K562 (cell line): ENCODE results near the gene ANKRD34A. TPM values are rescaled to one million over a fixed set of nuclear protein-coding genes. Genes with fewer than 3 reads are reported as not detected.

ENCODE experiments used
- ATAC-seq: fragments of 200-7000 bp; cut with Tn5 transposase; 3 replicates; pipeline ENCODE4 v1.9.1; 2020; ENCODE audit warnings: moderate library complexity
- BruUV-seq: library from RNA; stranded (reverse); fragments of 400-500 nt; replicated peaks from 2 replicates; lab custom pipeline; 2021; lab: Mats Ljungman, UMichigan
- CTCF ChIA-PET: fragments of 300-600 bp; formaldehyde crosslinking; extraction: SDS; loops from one replicate; lab custom pipeline; 2021; ENCODE audit warnings: low intra/inter-chr PET ratio; lab: Yijun Ruan, JAX
- POLR2A ChIA-PET: fragments of 300-600, 350-650 bp; sonication (Branson Sonifier 250); formaldehyde crosslinking; extraction: SDS; loops from one replicate; lab custom pipeline; 2021; ENCODE audit warnings: antibody characterized with exemption, inconsistent platforms; lab: Yijun Ruan, JAX
- DNase-seq, 4 experiments: peaks; one replicate each; pipeline versions ENCODE4 v3.0.0 to v3.0.0-alpha.2; 2011 to 2018; ENCODE audit warnings: low spot score in 3 of 4, mixed read lengths in 3 of 4; ENCODE audit errors: extremely low read depth in 1 of 4
- FAIRE-seq: peaks from 2 replicates; lab custom pipeline; 2011; peaks lifted over from hg19 to GRCh38; lab: Jason Lieb, UNC
- H2AFZ ChIP-seq: 2 replicates; pipeline ENCODE4 v1.6.0; 2011; ENCODE audit warnings: low read depth, low read length, control low read depth, inconsistent platforms
- H3K27ac ChIP-seq: fragments of 200-600 bp; 3 replicates; pipeline ENCODE4 v1.8.0; 2011; ENCODE audit warnings: low read depth, mild to moderate bottlenecking, control low read depth, inconsistent platforms, low read length, moderate library complexity, mixed read lengths; ENCODE audit errors: extremely low read depth
- H3K27me3 ChIP-seq, 2 experiments: fragments of 300-600 bp in 1 of 2; 2 replicates in 1 of 2; 3 replicates in 1 of 2; pipeline versions ENCODE4 v1.6.0 to v1.8.0; 2011; ENCODE audit warnings: inconsistent platforms in 2 of 2, low read length in 2 of 2, mild to moderate bottlenecking in 1 of 2, mixed read lengths in 1 of 2, moderate library complexity in 1 of 2; ENCODE audit not compliant: control insufficient read depth in 2 of 2, insufficient read depth in 2 of 2
- H3K36me3 ChIP-seq: fragments of 300-600 bp; 3 replicates; pipeline ENCODE4 v1.8.0; 2011; ENCODE audit warnings: mild to moderate bottlenecking, low read length, inconsistent platforms; ENCODE audit not compliant: control insufficient read depth, insufficient read depth
- H3K4me1 ChIP-seq, 2 experiments: fragments of 200-600 bp in 1 of 2; replicated peaks in 1 of 2; 2 replicates in 1 of 2; 3 replicates in 1 of 2; pipeline versions ENCODE4 v1.5.1 to v1.8.0; 2011; ENCODE audit warnings: inconsistent platforms in 2 of 2, low read length in 2 of 2, mild to moderate bottlenecking in 1 of 2, mixed read lengths in 1 of 2, moderate library complexity in 1 of 2; ENCODE audit not compliant: control insufficient read depth in 2 of 2, insufficient read depth in 2 of 2
- H3K4me2 ChIP-seq: 2 replicates; pipeline ENCODE4 v1.6.1; 2011; ENCODE audit warnings: low read length, control low read depth, inconsistent platforms, mixed read lengths; ENCODE audit not compliant: insufficient read depth
- H3K4me3 ChIP-seq: fragments of 200-600 bp; sonication (generic), shearing (Covaris generic); 2 replicates; pipeline ENCODE4 v1.5.1; 2016; ENCODE audit warnings: control low read depth, inconsistent platforms
- H3K79me2 ChIP-seq: fragments of 200-600 bp; 3 replicates; pipeline ENCODE4 v1.8.0; 2011; ENCODE audit warnings: low read length, inconsistent platforms; ENCODE audit not compliant: control insufficient read depth, insufficient read depth
- H3K9ac ChIP-seq, 2 experiments: 2 replicates each; pipeline versions ENCODE4 v1.6.0 to v1.6.1; 2011; ENCODE audit warnings: low read depth in 2 of 2, low read length in 2 of 2, control low read depth in 1 of 2, inconsistent platforms in 1 of 2, mild to moderate bottlenecking in 1 of 2, mixed read lengths in 1 of 2; ENCODE audit not compliant: insufficient read depth in 1 of 2
- H3K9me1 ChIP-seq: one replicate; pipeline ENCODE4 v1.6.0; 2011; ENCODE audit warnings: inconsistent platforms, mild to moderate bottlenecking, low read length, moderate library complexity; ENCODE audit not compliant: control insufficient read depth, insufficient read depth
- H3K9me3 ChIP-seq: replicated peaks from 2 replicates; pipeline ENCODE4 v1.5.1; 2011; ENCODE audit warnings: low read depth, low read length, inconsistent platforms; ENCODE audit not compliant: control insufficient read depth, insufficient read depth
- H4K20me1 ChIP-seq: replicated peaks from 2 replicates; pipeline ENCODE4 v1.6.1; 2011; ENCODE audit warnings: low read length, inconsistent platforms, mixed read lengths; ENCODE audit not compliant: control insufficient read depth, insufficient read depth
- ADNP ChIP-seq: fragments of 200-800 bp; sonication (Bioruptor generic); IDR thresholded peaks from 2 replicates; pipeline ENCODE4 v1.6.1; 2016; ENCODE audit warnings: missing genetic modification characterization, missing compliant biosample characterization
- CEBPG ChIP-seq, 3 experiments: fragments of 200-800 bp in 1 of 3; sonication (Bioruptor generic) in 1 of 3; sonication (generic) in 1 of 3; formaldehyde crosslinking in 1 of 3; IDR thresholded peaks in 2 of 3; conservative IDR thresholded peaks in 1 of 3; 2 replicates each; pipeline versions ENCODE4 v1.6.1 to v1.8.0; 2016 to 2022; ENCODE audit warnings: missing compliant biosample characterization in 2 of 3, missing genetic modification characterization in 2 of 3, mild to moderate bottlenecking in 1 of 3, missing genetic modification reagents in 1 of 3
- DACH1 ChIP-seq: fragments of 450-650 bp; IDR thresholded peaks from 2 replicates; pipeline ENCODE4 v1.6.1; 2018; ENCODE audit not compliant: partially characterized antibody
- FOXK1 ChIP-seq: sonication (generic); formaldehyde crosslinking; IDR thresholded peaks from 2 replicates; pipeline ENCODE4 v1.8.0; 2022; ENCODE audit warnings: missing genetic modification reagents, mild to moderate bottlenecking, borderline replicate concordance
- FOXM1 ChIP-seq, 2 experiments: fragments of 450-650 bp in 1 of 2; sonication (generic) in 1 of 2; formaldehyde crosslinking in 1 of 2; IDR thresholded peaks; 2 replicates each; pipeline versions ENCODE4 v1.6.1 to v1.9.0; 2017 to 2022; ENCODE audit warnings: low read depth in 2 of 2, mild to moderate bottlenecking in 2 of 2, missing genetic modification reagents in 1 of 2, moderate library complexity in 1 of 2
- MTF1 ChIP-seq: fragments of 250-450 bp; sonication (Bioruptor Pico); IDR thresholded peaks from 2 replicates; pipeline ENCODE4 v1.9.0; 2021; ENCODE audit warnings: moderate library complexity, mild to moderate bottlenecking, inconsistent platforms, borderline replicate concordance
- NONO ChIP-seq, 2 experiments: fragments of 200-400 bp in 1 of 2; fragments of 450-650 bp in 1 of 2; formaldehyde crosslinking in 1 of 2; IDR thresholded peaks; 2 replicates each; pipeline ENCODE4 v1.6.1; 2017; ENCODE audit warnings: low read depth in 2 of 2, mild to moderate bottlenecking in 2 of 2, moderate library complexity in 2 of 2, low read length in 1 of 2
- PHTF2 ChIP-seq: fragments of 250-450 bp; sonication (Bioruptor Pico); IDR thresholded peaks from 2 replicates; pipeline ENCODE4 v1.5.0; 2021; ENCODE audit warnings: mild to moderate bottlenecking
- PTBP1 ChIP-seq: fragments of 200-400 bp; formaldehyde crosslinking; IDR thresholded peaks from 2 replicates; pipeline ENCODE4 v1.6.1; 2017; ENCODE audit warnings: low read depth, low read length
- SRF ChIP-seq, 2 experiments: fragments of 250-450, 450-650 bp in 1 of 2; sonication (Bioruptor Pico) in 1 of 2; sonication (generic) in 1 of 2; formaldehyde crosslinking; IDR thresholded peaks; 2 replicates each; pipeline versions ENCODE4 v1.5.0 to v1.5.1; 2020 to 2022; ENCODE audit warnings: mild to moderate bottlenecking in 1 of 2, missing genetic modification reagents in 1 of 2
- ZNF232 ChIP-seq: sonication (generic); formaldehyde crosslinking; IDR thresholded peaks from 2 replicates; pipeline ENCODE4 v1.8.0; 2022; ENCODE audit warnings: mild to moderate bottlenecking, missing genetic modification reagents
- ZNF444 ChIP-seq: fragments of 250-450 bp; sonication (Bioruptor Pico); IDR thresholded peaks from 2 replicates; pipeline ENCODE4 v1.4.0; 2020; ENCODE audit warnings: mild to moderate bottlenecking, moderate library complexity
- WGBS: fragments of 100-300 bp; shearing (Covaris generic); methylation state at CpG from one replicate; pipeline ENCODE4 v1.1.6; 2016; ENCODE audit warnings: low coverage, mixed read lengths; ENCODE audit not compliant: insufficient coverage; ENCODE audit errors: missing lambda C conversion rate; 5-methylcytosine and 5-hydroxymethylcytosine counted together
- in situ Hi-C: fragments of 300-500 bp; cut with MboI; formaldehyde crosslinking; loops from 4 replicates; pipeline ENCODE4 v1.15.0; 2018; ENCODE audit warnings: inconsistent platforms, mixed read lengths
- intact Hi-C: fragments of 100-400 bp; cut with micrococcal nuclease; formaldehyde crosslinking; loops from 2 replicates; pipeline ENCODE4 v1.14.2; 2022
- polyA plus RNA-seq, 8 experiments: library from polyadenylated mRNA; depleted of rRNA in 4 of 8; stranded (reverse) in 5 of 8; unstranded in 3 of 8; fragments of >200 nt; fragmentation: Nextera tagmentation in 2 of 8; fragmentation: Illumina TruSeq in 1 of 8; extraction: Ambion mirVana in 2 of 8; extraction: Trizol in 1 of 8; gene quantifications; 2 replicates each; pipeline versions ENCODE4 v1.2.1 to v1.2.3, GENCODE V29; 2011 to 2014; ENCODE audit warnings: inconsistent platforms in 1 of 8, missing spikeins in 1 of 8
- total RNA-seq, 7 experiments: library from RNA; depleted of rRNA in 6 of 7; stranded (reverse); fragments of >200 nt in 6 of 7; fragmentation: Illumina TruSeq in 2 of 7; extraction: Trizol in 2 of 7; gene quantifications; 2 replicates each; pipeline versions ENCODE4 v1.2.1 to v1.2.3, GENCODE V29; 2011 to 2021; ENCODE audit warnings: low replicate concordance in 1 of 7
- TF ChIP-seq, protein P1 (sequence below): sonication (generic); IDR thresholded peaks from 2 replicates; pipeline ENCODE4 v1.6.1; 2016
- TF ChIP-seq, protein P2 (sequence below): sonication (generic); formaldehyde crosslinking; IDR thresholded peaks from 2 replicates; pipeline ENCODE4 v1.9.0; 2022; ENCODE audit warnings: mild to moderate bottlenecking, missing genetic modification reagents

Gene ANKRD34A
- total and polyA plus RNA-seq, 9 of the 15 experiments (the other 6 are each of a cell fraction or from before 2014, with no cell fraction given), result 0.06 to 1.6 (median 0.43) TPM

GRCh38 chr1:145944532-145944931 lies 19.8 kb downstream of the ANKRD34A start:
- TF ChIP-seq, protein P1, sequence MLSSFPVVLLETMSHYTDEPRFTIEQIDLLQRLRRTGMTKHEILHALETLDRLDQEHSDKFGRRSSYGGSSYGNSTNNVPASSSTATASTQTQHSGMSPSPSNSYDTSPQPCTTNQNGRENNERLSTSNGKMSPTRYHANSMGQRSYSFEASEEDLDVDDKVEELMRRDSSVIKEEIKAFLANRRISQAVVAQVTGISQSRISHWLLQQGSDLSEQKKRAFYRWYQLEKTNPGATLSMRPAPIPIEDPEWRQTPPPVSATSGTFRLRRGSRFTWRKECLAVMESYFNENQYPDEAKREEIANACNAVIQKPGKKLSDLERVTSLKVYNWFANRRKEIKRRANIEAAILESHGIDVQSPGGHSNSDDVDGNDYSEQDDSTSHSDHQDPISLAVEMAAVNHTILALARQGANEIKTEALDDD, result no peak
- TF ChIP-seq ADNP (no peak), MTF1 (CRISPR knock-in tag) (no peak), PHTF2 (no peak), PTBP1 (no peak)
- ATAC-seq (no peak), DNase-seq (no peak), FAIRE-seq (no peak)
- in situ Hi-C loops (no loop called here), intact Hi-C loops (no loop called here)
- Histone ChIP-seq H3K9me1 (no peaks in the 10 kb centered on the region), H3K4me2 (no peak overlapping the region), H3K27me3 (no peaks in the 10 kb centered on the region), H3K79me2 (no peaks in the 10 kb centered on the region), H2AFZ (no peak overlapping the region), H3K36me3 (peaks cover 18% of the 10 kb centered on the region; the same call in 1 of the 3 replicates), H3K4me1 (no peaks in the 10 kb centered on the region), H4K20me1 (no peaks in the 10 kb centered on the region), H3K9ac (no peak overlapping the region), H3K9me3 (no peaks in the 10 kb centered on the region), H3K27ac (no peak overlapping the region), H3K4me3 (no peak overlapping the region)
- CTCF ChIA-PET, result no interaction called here
- no TSS peak for BruUV-seq
- 85% methylated on average over 3 of the region's 3 CpGs for WGBS
- POLR2A ChIA-PET, result interaction anchor here (1.4 to 1.9 kb wide), 2 partner anchors 13 to 17 kb away, joined by 4 to 6 read pairs; partner anchors contain the start of genes LIX1L and RBM8A

- intact Hi-C loops (no loop called here), in situ Hi-C loops (no loop called here)
- no peak overlapping the region for H3K4me3 ChIP-seq
- ChIA-PET CTCF (no interaction called here), POLR2A (interaction anchor here (0.9 to 1.6 kb wide), 3 partner anchors 12 to 48 kb away, joined by 3 to 5 read pairs (median 3); no protein-coding TSS in a partner anchor)
- FAIRE-seq (no peak), ATAC-seq (no peak), DNase-seq (no peak)
- H3K79me2 ChIP-seq, result no peaks in the 10 kb centered on the region
- H3K27me3 ChIP-seq, result no peaks in the 10 kb centered on the region
- H3K36me3 ChIP-seq, result peaks cover 18% of the 10 kb centered on the region; the same call in 1 of the 3 replicates
- H3K27ac ChIP-seq, result no peak overlapping the region
- no peak overlapping the region for H3K9ac ChIP-seq
- H3K9me3 ChIP-seq, result no peaks in the 10 kb centered on the region
- H4K20me1 ChIP-seq, result no peaks in the 10 kb centered on the region
- no peaks in the 10 kb centered on the region for H3K9me1 ChIP-seq
- 71% methylated on average over 6 of the region's 6 CpGs for WGBS
- BruUV-seq, result no TSS peak
- no peak overlapping the region for H3K4me2 ChIP-seq
- no peaks in the 10 kb centered on the region for H3K4me1 ChIP-seq
- H2AFZ ChIP-seq, result no peak overlapping the region
- TF ChIP-seq FOXK1 (no peak), DACH1 (no peak), NONO (IDR thresholded peaks at IDR 0.05; ENCODE audit: low read depth in 2 of 2, low read length in 1 of 2) (no peak), CEBPG (CRISPR knock-in tag; IDR thresholded peaks at IDR 0.05) (no peak), CEBPG (tag; conservative IDR thresholded peaks at IDR 0.05 in 1 of 2, IDR thresholded peaks at IDR 0.05 in 1 of 2) (no peak), SRF (CRISPR knock-in tag; IDR thresholded peaks at IDR 0.05) (no peak), ZNF232 (CRISPR knock-in tag) (no peak), ZNF444 (CRISPR knock-in tag) (no peak), FOXM1 (IDR thresholded peaks at IDR 0.05; ENCODE audit: low read depth) (no peak), FOXM1 (CRISPR knock-in tag; IDR thresholded peaks at IDR 0.05; ENCODE audit: low read depth) (no peak)
- TF ChIP-seq, protein P2, sequence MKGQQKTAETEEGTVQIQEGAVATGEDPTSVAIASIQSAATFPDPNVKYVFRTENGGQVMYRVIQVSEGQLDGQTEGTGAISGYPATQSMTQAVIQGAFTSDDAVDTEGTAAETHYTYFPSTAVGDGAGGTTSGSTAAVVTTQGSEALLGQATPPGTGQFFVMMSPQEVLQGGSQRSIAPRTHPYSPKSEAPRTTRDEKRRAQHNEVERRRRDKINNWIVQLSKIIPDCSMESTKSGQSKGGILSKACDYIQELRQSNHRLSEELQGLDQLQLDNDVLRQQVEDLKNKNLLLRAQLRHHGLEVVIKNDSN, result no peak
Observed at GRCh38 chr1:145942871-145943270, 21.5 kb downstream of the ANKRD34A start.
